HL-60 (cell line): ENCODE results near the gene HMX3.

Experiments used
- DNase-seq, 2 experiments: peaks; one replicate each; pipeline ENCODE4 v3.0.0-alpha.2; 2010 to 2020; ENCODE audit warnings: low read depth in 1 of 2, low spot score in 1 of 2
- H3K27ac ChIP-seq: fragments of 250-450 bp; sonication (Bioruptor Pico); replicated peaks from 2 replicates; pipeline ENCODE4 v1.5.1; 2020; ENCODE audit warnings: mild to moderate bottlenecking, moderate library complexity
- H3K27me3 ChIP-seq: fragments of 250-450 bp; sonication (Bioruptor Pico); 2 replicates; pipeline ENCODE4 v1.5.1; 2021; ENCODE audit warnings: mild to moderate bottlenecking, moderate library complexity; ENCODE audit not compliant: insufficient read depth, poor library complexity, severe bottlenecking
- H3K4me3 ChIP-seq: replicated peaks from 2 replicates; pipeline ENCODE4 v1.5.1; 2011; ENCODE audit warnings: mild to moderate bottlenecking, control low read depth, low read length; ENCODE audit not compliant: insufficient read depth
- GABPA ChIP-seq: IDR thresholded peaks from 2 replicates; pipeline ENCODE4 v1.6.1; 2012; ENCODE audit warnings: low read depth
- POLR2AphosphoS5 ChIP-seq: IDR thresholded peaks from 2 replicates; pipeline ENCODE4 v1.6.1; 2012; ENCODE audit warnings: low read depth
- SPI1 ChIP-seq: IDR thresholded peaks from 2 replicates; pipeline ENCODE4 v1.6.1; 2012; ENCODE audit warnings: low read depth, mild to moderate bottlenecking, borderline replicate concordance
- TF ChIP-seq, protein P1 (sequence below): IDR thresholded peaks from 2 replicates; pipeline ENCODE4 v1.6.1; 2012; ENCODE audit warnings: low read depth; ENCODE audit not compliant: insufficient replicate concordance
- TF ChIP-seq, protein P2 (sequence below): IDR thresholded peaks from one replicate; pipeline ENCODE4 v1.5.1; 2011; ENCODE audit warnings: low read length, control low read depth, inconsistent platforms; ENCODE audit not compliant: insufficient read depth

HMX3 gene

DNA sequence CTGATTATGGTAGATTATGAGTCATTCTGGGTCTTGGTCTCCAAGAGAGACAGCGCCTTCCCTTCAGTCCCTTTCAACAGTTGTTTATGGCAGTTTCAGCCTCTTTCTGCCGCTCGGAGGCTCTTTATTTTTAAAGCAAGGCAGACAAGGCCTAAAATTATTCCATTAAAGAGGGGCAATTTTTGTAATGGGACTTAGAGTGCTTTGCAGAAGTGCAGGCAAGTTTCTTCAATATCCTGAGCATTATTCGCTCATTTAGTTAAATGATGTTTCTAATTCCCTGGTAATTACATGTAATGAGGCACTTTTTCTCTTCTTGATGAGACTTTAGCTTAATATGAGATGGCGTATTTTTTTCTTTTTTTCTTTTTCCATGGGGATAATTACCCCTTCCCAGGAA lies 52.0 kb downstream of the HMX3 start:
- H3K27me3 ChIP-seq, result no peaks in the 10 kb centered on the region
- TF ChIP-seq GABPA (no peak), SPI1 (no peak), POLR2AphosphoS5 (no peak)
- TF ChIP-seq, protein P1, sequence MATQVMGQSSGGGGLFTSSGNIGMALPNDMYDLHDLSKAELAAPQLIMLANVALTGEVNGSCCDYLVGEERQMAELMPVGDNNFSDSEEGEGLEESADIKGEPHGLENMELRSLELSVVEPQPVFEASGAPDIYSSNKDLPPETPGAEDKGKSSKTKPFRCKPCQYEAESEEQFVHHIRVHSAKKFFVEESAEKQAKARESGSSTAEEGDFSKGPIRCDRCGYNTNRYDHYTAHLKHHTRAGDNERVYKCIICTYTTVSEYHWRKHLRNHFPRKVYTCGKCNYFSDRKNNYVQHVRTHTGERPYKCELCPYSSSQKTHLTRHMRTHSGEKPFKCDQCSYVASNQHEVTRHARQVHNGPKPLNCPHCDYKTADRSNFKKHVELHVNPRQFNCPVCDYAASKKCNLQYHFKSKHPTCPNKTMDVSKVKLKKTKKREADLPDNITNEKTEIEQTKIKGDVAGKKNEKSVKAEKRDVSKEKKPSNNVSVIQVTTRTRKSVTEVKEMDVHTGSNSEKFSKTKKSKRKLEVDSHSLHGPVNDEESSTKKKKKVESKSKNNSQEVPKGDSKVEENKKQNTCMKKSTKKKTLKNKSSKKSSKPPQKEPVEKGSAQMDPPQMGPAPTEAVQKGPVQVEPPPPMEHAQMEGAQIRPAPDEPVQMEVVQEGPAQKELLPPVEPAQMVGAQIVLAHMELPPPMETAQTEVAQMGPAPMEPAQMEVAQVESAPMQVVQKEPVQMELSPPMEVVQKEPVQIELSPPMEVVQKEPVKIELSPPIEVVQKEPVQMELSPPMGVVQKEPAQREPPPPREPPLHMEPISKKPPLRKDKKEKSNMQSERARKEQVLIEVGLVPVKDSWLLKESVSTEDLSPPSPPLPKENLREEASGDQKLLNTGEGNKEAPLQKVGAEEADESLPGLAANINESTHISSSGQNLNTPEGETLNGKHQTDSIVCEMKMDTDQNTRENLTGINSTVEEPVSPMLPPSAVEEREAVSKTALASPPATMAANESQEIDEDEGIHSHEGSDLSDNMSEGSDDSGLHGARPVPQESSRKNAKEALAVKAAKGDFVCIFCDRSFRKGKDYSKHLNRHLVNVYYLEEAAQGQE, result no peak
- TF ChIP-seq, protein P2, sequence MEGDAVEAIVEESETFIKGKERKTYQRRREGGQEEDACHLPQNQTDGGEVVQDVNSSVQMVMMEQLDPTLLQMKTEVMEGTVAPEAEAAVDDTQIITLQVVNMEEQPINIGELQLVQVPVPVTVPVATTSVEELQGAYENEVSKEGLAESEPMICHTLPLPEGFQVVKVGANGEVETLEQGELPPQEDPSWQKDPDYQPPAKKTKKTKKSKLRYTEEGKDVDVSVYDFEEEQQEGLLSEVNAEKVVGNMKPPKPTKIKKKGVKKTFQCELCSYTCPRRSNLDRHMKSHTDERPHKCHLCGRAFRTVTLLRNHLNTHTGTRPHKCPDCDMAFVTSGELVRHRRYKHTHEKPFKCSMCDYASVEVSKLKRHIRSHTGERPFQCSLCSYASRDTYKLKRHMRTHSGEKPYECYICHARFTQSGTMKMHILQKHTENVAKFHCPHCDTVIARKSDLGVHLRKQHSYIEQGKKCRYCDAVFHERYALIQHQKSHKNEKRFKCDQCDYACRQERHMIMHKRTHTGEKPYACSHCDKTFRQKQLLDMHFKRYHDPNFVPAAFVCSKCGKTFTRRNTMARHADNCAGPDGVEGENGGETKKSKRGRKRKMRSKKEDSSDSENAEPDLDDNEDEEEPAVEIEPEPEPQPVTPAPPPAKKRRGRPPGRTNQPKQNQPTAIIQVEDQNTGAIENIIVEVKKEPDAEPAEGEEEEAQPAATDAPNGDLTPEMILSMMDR, result no peak
- DNase-seq, result no peak
- no peak overlapping the region for H3K27ac ChIP-seq
- H3K4me3 ChIP-seq, result no peak overlapping the region
